ENCODE data around the gene CTSS. TPM values are rescaled to one million over a fixed set of nuclear protein-coding genes. Genes with fewer than 3 reads are reported as not detected.

The CTSS gene
- total RNA-seq, 1 experiment from 2014 or later, result 0.66 TPM

- TF ChIP-seq, protein P1, sequence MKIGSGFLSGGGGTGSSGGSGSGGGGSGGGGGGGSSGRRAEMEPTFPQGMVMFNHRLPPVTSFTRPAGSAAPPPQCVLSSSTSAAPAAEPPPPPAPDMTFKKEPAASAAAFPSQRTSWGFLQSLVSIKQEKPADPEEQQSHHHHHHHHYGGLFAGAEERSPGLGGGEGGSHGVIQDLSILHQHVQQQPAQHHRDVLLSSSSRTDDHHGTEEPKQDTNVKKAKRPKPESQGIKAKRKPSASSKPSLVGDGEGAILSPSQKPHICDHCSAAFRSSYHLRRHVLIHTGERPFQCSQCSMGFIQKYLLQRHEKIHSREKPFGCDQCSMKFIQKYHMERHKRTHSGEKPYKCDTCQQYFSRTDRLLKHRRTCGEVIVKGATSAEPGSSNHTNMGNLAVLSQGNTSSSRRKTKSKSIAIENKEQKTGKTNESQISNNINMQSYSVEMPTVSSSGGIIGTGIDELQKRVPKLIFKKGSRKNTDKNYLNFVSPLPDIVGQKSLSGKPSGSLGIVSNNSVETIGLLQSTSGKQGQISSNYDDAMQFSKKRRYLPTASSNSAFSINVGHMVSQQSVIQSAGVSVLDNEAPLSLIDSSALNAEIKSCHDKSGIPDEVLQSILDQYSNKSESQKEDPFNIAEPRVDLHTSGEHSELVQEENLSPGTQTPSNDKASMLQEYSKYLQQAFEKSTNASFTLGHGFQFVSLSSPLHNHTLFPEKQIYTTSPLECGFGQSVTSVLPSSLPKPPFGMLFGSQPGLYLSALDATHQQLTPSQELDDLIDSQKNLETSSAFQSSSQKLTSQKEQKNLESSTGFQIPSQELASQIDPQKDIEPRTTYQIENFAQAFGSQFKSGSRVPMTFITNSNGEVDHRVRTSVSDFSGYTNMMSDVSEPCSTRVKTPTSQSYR (CRISPR knock-in tag; IDR thresholded peaks at IDR 0.05), result no peak
- TF ChIP-seq NR2C2 (CRISPR knock-in tag; IDR thresholded peaks at IDR 0.05) (no peak), ATF6 (CRISPR knock-in tag; IDR thresholded peaks at IDR 0.05) (no peak), ATF1 (CRISPR knock-in tag; IDR thresholded peaks at IDR 0.05) (no peak), AFF4 (CRISPR knock-in tag; IDR thresholded peaks at IDR 0.05; ENCODE audit: borderline replicate concordance) (no peak)
Observed at GRCh38 chr1:150775276-150775675, 9.7 kb upstream of the CTSS start (continued).

- Mint-ChIP-seq H3K27me3 (ENCODE audit: low read depth) (no peaks in the 10 kb centered on the region), H3K9me3 (no peaks in the 10 kb centered on the region), H3K4me3 (no peak overlapping the region), H3K36me3 (no peaks in the 10 kb centered on the region), H3K4me1 (no peaks in the 10 kb centered on the region), H3K27ac (no peak overlapping the region)
- ATAC-seq (no peak), DNase-seq (ENCODE audit: low spot score) (no peak)
- ChIA-PET POLR2A (no interaction called here), CTCF (no interaction called here)
- TF ChIP-seq MYBL2 (CRISPR knock-in tag; IDR thresholded peaks at IDR 0.05), result no peak
- no peak for TF ChIP-seq NFE2L1 (CRISPR knock-in tag; IDR thresholded peaks at IDR 0.05)
- TF ChIP-seq ZNF219 (CRISPR knock-in tag; IDR thresholded peaks at IDR 0.05; ENCODE audit: borderline replicate concordance), result no peak
- no peak for TF ChIP-seq SMAD4 (CRISPR knock-in tag; IDR thresholded peaks at IDR 0.05)
- TF ChIP-seq JAZF1 (CRISPR knock-in tag; IDR thresholded peaks at IDR 0.05), result no peak
- TF ChIP-seq SOX15 (CRISPR knock-in tag; IDR thresholded peaks at IDR 0.05), result no peak
- TF ChIP-seq USF2 (CRISPR knock-in tag; IDR thresholded peaks at IDR 0.05), result no peak
- no peak for TF ChIP-seq ZBTB43 (CRISPR knock-in tag; IDR thresholded peaks at IDR 0.05)
- TF ChIP-seq, protein P2, sequence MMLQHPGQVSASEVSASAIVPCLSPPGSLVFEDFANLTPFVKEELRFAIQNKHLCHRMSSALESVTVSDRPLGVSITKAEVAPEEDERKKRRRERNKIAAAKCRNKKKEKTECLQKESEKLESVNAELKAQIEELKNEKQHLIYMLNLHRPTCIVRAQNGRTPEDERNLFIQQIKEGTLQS (CRISPR knock-in tag; conservative IDR thresholded peaks at IDR 0.05), result no peak
Observed at GRCh38 chr1:150772326-150772725, 6.7 kb upstream of the CTSS start.

Data from WTC11 (cell line).